GM12878 (cell line): ENCODE measurements around the gene FDX1. TPM values are rescaled to one million over a fixed set of nuclear protein-coding genes. Genes with fewer than 3 reads are reported as not detected.

Experiments used
- ATAC-seq: fragments of 200-7000 bp; cut with Tn5 transposase; 3 replicates; pipeline ENCODE4 v1.9.1; 2020; ENCODE audit warnings: mild to moderate bottlenecking, moderate library complexity
- BruUV-seq: library from RNA; stranded (reverse); fragments of 400-500 nt; replicated peaks from 2 replicates; lab custom pipeline; 2021; lab: Mats Ljungman, UMichigan
- CTCF ChIA-PET: fragments of 300-600 bp; sonication (Branson Sonifier 250); formaldehyde crosslinking; extraction: SDS; loops from one replicate; lab custom pipeline; 2021; ENCODE audit warnings: inconsistent platforms; lab: Yijun Ruan, JAX
- POLR2A ChIA-PET: fragments of 350-600 bp; formaldehyde crosslinking; extraction: SDS; loops from one replicate; lab custom pipeline; 2021; ENCODE audit warnings: inconsistent platforms; lab: Charles Lee
- RAD21 ChIA-PET: fragments of 300-600 bp; sonication (Branson Sonifier 250); formaldehyde crosslinking; loops from one replicate; lab custom pipeline; 2023; ENCODE audit warnings: antibody characterized with exemption; ENCODE audit not compliant: unreplicated experiment; lab: Charles Lee
- SMC1A ChIA-PET: fragments of 300-600 bp; sonication (Branson Sonifier 250); formaldehyde crosslinking; loops from one replicate; lab custom pipeline; 2023; ENCODE audit not compliant: unreplicated experiment, uncharacterized antibody; lab: Charles Lee
- DNase-seq: peaks from one replicate; pipeline ENCODE4 v3.0.0-alpha.2; 2011; ENCODE audit warnings: low read depth, low spot score
- FAIRE-seq: peaks from 3 replicates; lab custom pipeline; 2011; peaks lifted over from hg19 to GRCh38; lab: Jason Lieb, UNC
- H2AFZ ChIP-seq: 2 replicates; pipeline ENCODE4 v1.6.0; 2011; ENCODE audit warnings: low read depth, low read length, control low read depth; ENCODE audit not compliant: control insufficient read depth
- H3K27ac ChIP-seq: 2 replicates; pipeline ENCODE4 v1.5.1; 2011; ENCODE audit warnings: control low read depth; ENCODE audit not compliant: control insufficient read depth, insufficient read depth
- H3K27me3 ChIP-seq, 2 experiments: replicated peaks in 1 of 2; 2 replicates each; pipeline versions ENCODE4 v1.6.0 to v1.6.1; 2011; ENCODE audit warnings: low read length in 1 of 2; ENCODE audit not compliant: control insufficient read depth in 2 of 2, insufficient read depth in 2 of 2
- H3K36me3 ChIP-seq, 2 experiments: 2 replicates each; pipeline ENCODE4 v1.5.1; 2011; ENCODE audit warnings: low read length in 1 of 2; ENCODE audit not compliant: control insufficient read depth in 2 of 2, insufficient read depth in 2 of 2
- H3K4me1 ChIP-seq: 2 replicates; pipeline ENCODE4 v1.6.1; 2011; ENCODE audit warnings: mild to moderate bottlenecking, low read length, moderate library complexity, mixed read lengths; ENCODE audit not compliant: control insufficient read depth, insufficient read depth
- H3K4me2 ChIP-seq: 2 replicates; pipeline ENCODE4 v1.6.0; 2011; ENCODE audit warnings: control low read depth; ENCODE audit not compliant: control insufficient read depth, insufficient read depth
- H3K4me3 ChIP-seq: fragments of 200-600 bp; sonication (generic); 2 replicates; pipeline ENCODE4 v1.5.1; 2016
- H3K79me2 ChIP-seq: 2 replicates; pipeline ENCODE4 v1.6.0; 2011; ENCODE audit warnings: low read length; ENCODE audit not compliant: control insufficient read depth, insufficient read depth
- H3K9ac ChIP-seq: 2 replicates; pipeline ENCODE4 v1.8.0; 2011; ENCODE audit warnings: low read length, control low read depth, mixed read lengths; ENCODE audit not compliant: control insufficient read depth, insufficient read depth
- H3K9me3 ChIP-seq: replicated peaks from 3 replicates; pipeline ENCODE4 v1.5.1; 2011; ENCODE audit warnings: mild to moderate bottlenecking, low read length; ENCODE audit not compliant: control insufficient read depth, insufficient read depth
- H4K20me1 ChIP-seq: 2 replicates; pipeline ENCODE4 v1.6.0; 2011; ENCODE audit not compliant: control insufficient read depth, insufficient read depth
- CEBPB ChIP-seq, 2 experiments: fragments of 150-350 bp in 1 of 2; IDR thresholded peaks; 2 replicates each; pipeline ENCODE4 v1.6.1; 2012 to 2014; ENCODE audit warnings: low read depth in 2 of 2, low read length in 2 of 2, borderline replicate concordance in 1 of 2, inconsistent platforms in 1 of 2
- KAT2A ChIP-seq: conservative IDR thresholded peaks from 2 replicates; pipeline ENCODE4 v1.6.1; 2011; ENCODE audit warnings: low read depth, low read length; ENCODE audit not compliant: control insufficient read depth
- MEF2A ChIP-seq: IDR thresholded peaks from 2 replicates; pipeline ENCODE4 v1.6.1; 2011; ENCODE audit warnings: low read depth, mild to moderate bottlenecking, low read length, moderate library complexity; ENCODE audit not compliant: insufficient read depth
- MLLT1 ChIP-seq: fragments of 450-650 bp; IDR thresholded peaks from 2 replicates; pipeline ENCODE4 v1.6.1; 2016; ENCODE audit warnings: mild to moderate bottlenecking
- NFYA ChIP-seq: IDR thresholded peaks from 2 replicates; pipeline ENCODE4 v1.6.1; 2011; ENCODE audit warnings: low read depth, mild to moderate bottlenecking, low read length, improper control_type of control experiment, borderline replicate concordance
- PAX5 ChIP-seq: IDR thresholded peaks from 2 replicates; pipeline ENCODE4 v1.6.1; 2011; ENCODE audit warnings: low read depth, low read length, borderline replicate concordance
- SIN3A ChIP-seq: IDR thresholded peaks from 2 replicates; pipeline ENCODE4 v1.6.1; 2012; ENCODE audit warnings: low read depth, low read length, improper control_type of control experiment
- WRNIP1 ChIP-seq: IDR thresholded peaks from 2 replicates; pipeline ENCODE4 v1.6.1; 2011; ENCODE audit warnings: low read depth, low read length, improper control_type of control experiment, borderline replicate concordance
- YY1 ChIP-seq: IDR thresholded peaks from 2 replicates; pipeline ENCODE4 v1.6.1; 2011; ENCODE audit warnings: low read depth, mild to moderate bottlenecking, low read length
- ZNF622 ChIP-seq: fragments of 450-650 bp; IDR thresholded peaks from 2 replicates; pipeline ENCODE4 v1.6.1; 2017; ENCODE audit warnings: mild to moderate bottlenecking, inconsistent platforms
- WGBS: methylation state at CpG from one replicate; pipeline ENCODE4 v1.1.6; 2016; ENCODE audit warnings: low lambda C conversion rate; ENCODE audit not compliant: insufficient replicate concordance, insufficient coverage; ENCODE audit errors: missing lambda C conversion rate; 5-methylcytosine and 5-hydroxymethylcytosine counted together
- in situ Hi-C: fragments of 300-500 bp; cut with MboI; formaldehyde crosslinking; loops from 9 replicates; pipeline ENCODE4 v1.14.3; 2018; ENCODE audit warnings: mixed read lengths
- intact Hi-C: fragments of 100-400 bp; cut with micrococcal nuclease; formaldehyde crosslinking; loops from one replicate; pipeline ENCODE4 v1.14.2; 2022; ENCODE audit not compliant: unreplicated experiment
- polyA plus RNA-seq, 11 experiments: library from polyadenylated mRNA; depleted of rRNA in 4 of 11; unstranded in 6 of 11; stranded (reverse) in 5 of 11; fragments of >200 nt; fragmentation: Nextera tagmentation in 4 of 11; fragmentation: Illumina TruSeq in 1 of 11; extraction: Ambion mirVana in 4 of 11; extraction: Trizol in 1 of 11; gene quantifications; 1 replicate in 1 of 11; 2 replicates in 10 of 11; pipeline versions ENCODE4 v1.2.1 to v1.2.3, GENCODE V29; 2011 to 2016; ENCODE audit warnings: inconsistent platforms in 2 of 11, missing spikeins in 2 of 11, low read depth in 1 of 11
- total RNA-seq, 4 experiments: library from RNA; depleted of rRNA in 3 of 4; stranded (reverse); fragments of >200 nt in 3 of 4; fragmentation: Illumina TruSeq in 1 of 4; extraction: Trizol in 1 of 4; gene quantifications; 2 replicates each; pipeline versions ENCODE4 v1.2.1 to v1.2.3, GENCODE V29; 2013 to 2021
- TF ChIP-seq, protein P1 (sequence below): IDR thresholded peaks from 2 replicates; pipeline ENCODE4 v1.6.1; 2012; ENCODE audit warnings: low read depth, low read length, improper control_type of control experiment
- TF ChIP-seq, protein P2 (sequence below): fragments of 450-650 bp; IDR thresholded peaks from 2 replicates; pipeline ENCODE4 v1.6.1; 2018; ENCODE audit warnings: borderline replicate concordance, mild to moderate bottlenecking; ENCODE audit not compliant: partially characterized antibody
- TF ChIP-seq, protein P3 (sequence below): fragments of 450-650 bp; IDR thresholded peaks from 2 replicates; pipeline ENCODE4 v1.6.1; 2016; ENCODE audit warnings: mild to moderate bottlenecking

Gene FDX1
- total and polyA plus RNA-seq, 10 of the 15 experiments (the other 5 are each of a cell fraction or from before 2014, with no cell fraction given): 3.9 to 20.3 (median 8.1) TPM

DNA sequence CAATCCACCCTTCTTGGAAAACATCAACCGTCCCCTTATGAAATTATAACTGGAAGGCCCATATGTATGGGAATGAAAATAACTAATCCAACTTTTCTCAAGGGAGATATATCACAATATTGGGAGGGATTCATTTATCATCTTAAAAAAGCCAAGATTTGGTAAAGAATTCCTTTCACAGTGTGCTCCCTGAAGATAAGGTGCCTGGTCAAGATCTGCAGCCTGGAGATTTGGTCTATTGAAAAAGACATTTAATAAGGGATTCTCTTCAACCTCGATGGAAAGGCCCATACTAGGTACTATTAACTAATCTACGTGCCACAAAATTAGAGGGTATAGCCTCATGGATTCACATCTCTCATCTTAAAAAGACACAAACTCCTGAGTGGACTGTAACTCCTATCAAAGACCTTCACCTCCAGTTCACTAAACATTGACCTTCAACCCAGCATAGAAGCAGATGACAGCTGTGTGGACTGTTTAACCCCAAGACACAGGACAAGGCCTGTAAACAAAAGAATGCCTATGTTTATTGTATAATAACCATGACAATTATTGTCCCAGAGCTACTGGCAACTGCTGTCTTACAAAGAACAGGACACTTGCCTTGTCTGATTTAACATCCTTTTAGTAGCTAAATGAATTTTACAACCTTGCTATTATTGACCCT is 4.8 kb upstream of the FDX1 start:
- Histone ChIP-seq H2AFZ (no peak overlapping the region), H3K79me2 (no peaks in the 10 kb centered on the region; the same call in 1 of the 2 replicates), H3K27me3 (no peaks in the 10 kb centered on the region), H3K27ac (no peak overlapping the region), H3K4me3 (no peak overlapping the region), H3K36me3 (no peaks in the 10 kb centered on the region), H3K4me1 (peaks cover 6% of the 10 kb centered on the region; the same call in 1 of the 2 replicates), H3K4me2 (no peak overlapping the region), H3K9me3 (peaks cover 2% of the 10 kb centered on the region; the same call in 2 of the 3 replicates), H4K20me1 (no peaks in the 10 kb centered on the region), H3K9ac (no peak overlapping the region)
- ChIA-PET POLR2A (no interaction called here), SMC1A (interaction anchor here (0.6 to 3.1 kb wide), 4 partner anchors 8 to 220 kb away, joined by 3 to 14 read pairs (median 5); no protein-coding TSS in a partner anchor), RAD21 (no interaction called here), CTCF (interaction anchor here (1.4 to 2.7 kb wide), 3 partner anchors 8 to 224 kb away, joined by 5 to 16 read pairs (median 6); no protein-coding TSS in a partner anchor)
- ATAC-seq: no peak
- BruUV-seq: no TSS peak
- intact Hi-C loops (loop anchor here (5.0 kb wide), 1 partner anchor 398 kb away; no protein-coding TSS in a partner anchor), in situ Hi-C loops (no loop called here)
- 47% methylated on average over 3 of the region's 3 CpGs for WGBS
- DNase-seq: no peak
- TF ChIP-seq MEF2A: no peak
- TF ChIP-seq WRNIP1: no peak
- TF ChIP-seq PAX5: no peak
- TF ChIP-seq YY1: no peak
- no peak for TF ChIP-seq ZNF622
- no peak for TF ChIP-seq NFYA
- TF ChIP-seq, protein P1, sequence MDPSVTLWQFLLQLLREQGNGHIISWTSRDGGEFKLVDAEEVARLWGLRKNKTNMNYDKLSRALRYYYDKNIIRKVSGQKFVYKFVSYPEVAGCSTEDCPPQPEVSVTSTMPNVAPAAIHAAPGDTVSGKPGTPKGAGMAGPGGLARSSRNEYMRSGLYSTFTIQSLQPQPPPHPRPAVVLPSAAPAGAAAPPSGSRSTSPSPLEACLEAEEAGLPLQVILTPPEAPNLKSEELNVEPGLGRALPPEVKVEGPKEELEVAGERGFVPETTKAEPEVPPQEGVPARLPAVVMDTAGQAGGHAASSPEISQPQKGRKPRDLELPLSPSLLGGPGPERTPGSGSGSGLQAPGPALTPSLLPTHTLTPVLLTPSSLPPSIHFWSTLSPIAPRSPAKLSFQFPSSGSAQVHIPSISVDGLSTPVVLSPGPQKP: no peak
- TF ChIP-seq KAT2A: no peak
- no peak for TF ChIP-seq SIN3A
- TF ChIP-seq MLLT1: no peak
- TF ChIP-seq, protein P2, sequence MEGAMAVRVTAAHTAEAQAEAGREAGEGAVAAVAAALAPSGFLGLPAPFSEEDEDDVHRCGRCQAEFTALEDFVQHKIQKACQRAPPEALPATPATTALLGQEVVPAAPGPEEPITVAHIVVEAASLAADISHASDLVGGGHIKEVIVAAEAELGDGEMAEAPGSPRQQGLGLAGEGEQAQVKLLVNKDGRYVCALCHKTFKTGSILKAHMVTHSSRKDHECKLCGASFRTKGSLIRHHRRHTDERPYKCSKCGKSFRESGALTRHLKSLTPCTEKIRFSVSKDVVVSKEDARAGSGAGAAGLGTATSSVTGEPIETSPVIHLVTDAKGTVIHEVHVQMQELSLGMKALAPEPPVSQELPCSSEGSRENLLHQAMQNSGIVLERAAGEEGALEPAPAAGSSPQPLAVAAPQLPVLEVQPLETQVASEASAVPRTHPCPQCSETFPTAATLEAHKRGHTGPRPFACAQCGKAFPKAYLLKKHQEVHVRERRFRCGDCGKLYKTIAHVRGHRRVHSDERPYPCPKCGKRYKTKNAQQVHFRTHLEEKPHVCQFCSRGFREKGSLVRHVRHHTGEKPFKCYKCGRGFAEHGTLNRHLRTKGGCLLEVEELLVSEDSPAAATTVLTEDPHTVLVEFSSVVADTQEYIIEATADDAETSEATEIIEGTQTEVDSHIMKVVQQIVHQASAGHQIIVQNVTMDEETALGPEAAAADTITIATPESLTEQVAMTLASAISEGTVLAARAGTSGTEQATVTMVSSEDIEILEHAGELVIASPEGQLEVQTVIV: no peak
- TF ChIP-seq CEBPB (IDR thresholded peaks at IDR 0.05; ENCODE audit: borderline replicate concordance in 1 of 2, low read depth in 2 of 2, low read length in 2 of 2): no peak
- TF ChIP-seq, protein P3, sequence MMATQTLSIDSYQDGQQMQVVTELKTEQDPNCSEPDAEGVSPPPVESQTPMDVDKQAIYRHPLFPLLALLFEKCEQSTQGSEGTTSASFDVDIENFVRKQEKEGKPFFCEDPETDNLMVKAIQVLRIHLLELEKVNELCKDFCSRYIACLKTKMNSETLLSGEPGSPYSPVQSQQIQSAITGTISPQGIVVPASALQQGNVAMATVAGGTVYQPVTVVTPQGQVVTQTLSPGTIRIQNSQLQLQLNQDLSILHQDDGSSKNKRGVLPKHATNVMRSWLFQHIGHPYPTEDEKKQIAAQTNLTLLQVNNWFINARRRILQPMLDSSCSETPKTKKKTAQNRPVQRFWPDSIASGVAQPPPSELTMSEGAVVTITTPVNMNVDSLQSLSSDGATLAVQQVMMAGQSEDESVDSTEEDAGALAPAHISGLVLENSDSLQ: no peak
- FAIRE-seq: no peak
